HEK293 (cell line): ENCODE measurements around the gene INPP5A.
A peak's percentile ranks its signal among the peaks of the same experiment; 100 is the strongest.

Experiments used
- CTCF ChIA-PET: fragments of 350-600 bp; formaldehyde crosslinking; extraction: SDS; loops from one replicate; lab custom pipeline; 2021; ENCODE audit warnings: antibody characterized with exemption; lab: Yijun Ruan, JAX
- POLR2A ChIA-PET: fragments of 300-600 bp; formaldehyde crosslinking; extraction: SDS; loops from one replicate; lab custom pipeline; 2020; ENCODE audit warnings: antibody characterized with exemption, inconsistent platforms; lab: Yijun Ruan, JAX
- H3K27ac ChIP-seq: fragments of 200-500 bp; sonication (Bioruptor generic); 2 replicates; pipeline ENCODE4 v1.5.1; 2014; ENCODE audit warnings: low read depth, low read length, control low read depth, inconsistent platforms; ENCODE audit errors: extremely low read depth
- H3K36me3 ChIP-seq, 2 experiments: fragments of 200-500 bp in 1 of 2; sonication (Bioruptor generic) in 1 of 2; 1 replicate in 1 of 2; 2 replicates in 1 of 2; pipeline ENCODE4 v1.5.1; 2014 to 2017; ENCODE audit warnings: inconsistent platforms in 2 of 2, low read length in 2 of 2; ENCODE audit not compliant: control insufficient read depth in 2 of 2, insufficient read depth in 1 of 2
- H3K4me1 ChIP-seq: fragments of 200-500 bp; sonication (Bioruptor generic); 2 replicates; pipeline ENCODE4 v1.5.1; 2014; ENCODE audit warnings: mild to moderate bottlenecking, low read length, inconsistent platforms; ENCODE audit not compliant: control insufficient read depth, insufficient read depth
- H3K4me3 ChIP-seq: 2 replicates; pipeline ENCODE4 v1.5.1; 2011; ENCODE audit warnings: low read depth, mild to moderate bottlenecking, control low read depth, low read length, moderate library complexity
- H3K9me3 ChIP-seq: fragments of 200-500 bp; sonication (Bioruptor generic); 2 replicates; pipeline ENCODE4 v1.5.1; 2014; ENCODE audit warnings: low read depth, low read length, inconsistent platforms; ENCODE audit not compliant: control insufficient read depth, insufficient read depth
- EGR2 ChIP-seq: fragments of 450-650 bp; formaldehyde crosslinking; IDR thresholded peaks from 2 replicates; pipeline ENCODE4 v1.5.1; 2016; ENCODE audit warnings: low read depth, missing biosample characterization, missing genetic modification characterization
- GFI1B ChIP-seq: fragments of 450-650 bp; formaldehyde crosslinking; IDR thresholded peaks from 2 replicates; pipeline ENCODE4 v1.5.1; 2016; ENCODE audit warnings: missing biosample characterization, missing genetic modification characterization
- GLI4 ChIP-seq: fragments of 450-650 bp; formaldehyde crosslinking; IDR thresholded peaks from 2 replicates; pipeline ENCODE4 v1.5.1; 2016; ENCODE audit warnings: missing biosample characterization, missing genetic modification characterization
- HIC1 ChIP-seq: fragments of 450-650 bp; formaldehyde crosslinking; IDR thresholded peaks from 2 replicates; pipeline ENCODE4 v1.5.1; 2016; ENCODE audit warnings: missing biosample characterization, missing genetic modification characterization
- HOXC10 ChIP-seq: sonication (generic); formaldehyde crosslinking; IDR thresholded peaks from 2 replicates; pipeline ENCODE4 v1.8.1; 2023; ENCODE audit warnings: mild to moderate bottlenecking, missing genetic modification reagents
- IKZF3 ChIP-seq: fragments of 450-650 bp; IDR thresholded peaks from 2 replicates; pipeline ENCODE4 v1.5.0; 2018; ENCODE audit warnings: missing biosample characterization, mild to moderate bottlenecking, missing genetic modification characterization, moderate library complexity
- KLF1 ChIP-seq: fragments of 450-650 bp; formaldehyde crosslinking; IDR thresholded peaks from 2 replicates; pipeline ENCODE4 v1.5.1; 2016; ENCODE audit warnings: missing biosample characterization, missing genetic modification characterization
- OVOL3 ChIP-seq: fragments of 450-650 bp; formaldehyde crosslinking; IDR thresholded peaks from 2 replicates; pipeline ENCODE4 v1.5.1; 2016; ENCODE audit warnings: missing biosample characterization, missing genetic modification characterization
- SCRT1 ChIP-seq: fragments of 450-650 bp; formaldehyde crosslinking; IDR thresholded peaks from 2 replicates; pipeline ENCODE4 v1.5.1; 2016; ENCODE audit warnings: missing biosample characterization, missing genetic modification characterization, borderline replicate concordance
- SP2 ChIP-seq: fragments of 450-650 bp; formaldehyde crosslinking; IDR thresholded peaks from 2 replicates; pipeline ENCODE4 v1.5.1; 2016; ENCODE audit warnings: missing biosample characterization, missing genetic modification characterization
- SP3 ChIP-seq: fragments of 450-650 bp; formaldehyde crosslinking; IDR thresholded peaks from 2 replicates; pipeline ENCODE4 v1.5.1; 2016; ENCODE audit warnings: missing biosample characterization, missing genetic modification characterization
- TSHZ1 ChIP-seq: fragments of 450-650 bp; formaldehyde crosslinking; IDR thresholded peaks from 2 replicates; pipeline ENCODE4 v1.5.1; 2016; ENCODE audit warnings: missing biosample characterization, missing genetic modification characterization, borderline replicate concordance
- ZBTB17 ChIP-seq: fragments of 450-650 bp; formaldehyde crosslinking; IDR thresholded peaks from 2 replicates; pipeline ENCODE4 v1.5.1; 2016; ENCODE audit warnings: missing biosample characterization, missing genetic modification characterization
- ZBTB8A ChIP-seq: fragments of 450-650 bp; formaldehyde crosslinking; IDR thresholded peaks from 2 replicates; pipeline ENCODE4 v1.5.1; 2016; ENCODE audit warnings: missing biosample characterization, missing genetic modification characterization
- ZNF112 ChIP-seq: fragments of 450-650 bp; formaldehyde crosslinking; IDR thresholded peaks from 2 replicates; pipeline ENCODE4 v1.5.0; 2017; ENCODE audit warnings: missing biosample characterization, missing genetic modification characterization
- ZNF157 ChIP-seq: fragments of 450-650 bp; formaldehyde crosslinking; IDR thresholded peaks from 2 replicates; pipeline ENCODE4 v1.5.1; 2016; ENCODE audit warnings: missing biosample characterization, missing genetic modification characterization
- ZNF18 ChIP-seq: fragments of 450-650 bp; formaldehyde crosslinking; IDR thresholded peaks from 2 replicates; pipeline ENCODE4 v1.5.1; 2016; ENCODE audit warnings: missing biosample characterization, missing genetic modification characterization
- ZNF19 ChIP-seq: fragments of 450-650 bp; formaldehyde crosslinking; IDR thresholded peaks from 2 replicates; pipeline ENCODE4; 2016; ENCODE audit warnings: missing biosample characterization, missing genetic modification characterization, low read depth
- ZNF2 ChIP-seq: fragments of 450-650 bp; formaldehyde crosslinking; IDR thresholded peaks from 2 replicates; pipeline ENCODE4 v1.5.1; 2016; ENCODE audit warnings: missing biosample characterization, missing genetic modification characterization
- ZNF223 ChIP-seq: fragments of 450-650 bp; formaldehyde crosslinking; IDR thresholded peaks from 2 replicates; pipeline ENCODE4 v1.5.1; 2016; ENCODE audit warnings: missing biosample characterization, missing genetic modification characterization
- ZNF311 ChIP-seq: fragments of 450-650 bp; formaldehyde crosslinking; IDR thresholded peaks from 2 replicates; pipeline ENCODE4 v1.5.1; 2017; ENCODE audit warnings: missing biosample characterization, missing genetic modification characterization, borderline replicate concordance
- ZNF341 ChIP-seq: fragments of 450-650 bp; formaldehyde crosslinking; IDR thresholded peaks from 2 replicates; pipeline ENCODE4; 2016; ENCODE audit warnings: low read depth, missing biosample characterization, missing genetic modification characterization
- ZNF362 ChIP-seq: fragments of 450-650 bp; formaldehyde crosslinking; IDR thresholded peaks from 2 replicates; pipeline ENCODE4 v1.5.1; 2016; ENCODE audit warnings: missing biosample characterization, missing genetic modification characterization
- ZNF514 ChIP-seq: fragments of 450-650 bp; formaldehyde crosslinking; IDR thresholded peaks from 2 replicates; pipeline ENCODE4 v1.5.1; 2016; ENCODE audit warnings: missing biosample characterization, missing genetic modification characterization
- ZNF549 ChIP-seq: fragments of 450-650 bp; IDR thresholded peaks from 2 replicates; pipeline ENCODE4 v1.5.1; 2018; ENCODE audit warnings: missing biosample characterization, missing genetic modification characterization, mild to moderate bottlenecking, inconsistent platforms, moderate library complexity
- ZNF596 ChIP-seq: fragments of 450-650 bp; IDR thresholded peaks from 2 replicates; pipeline ENCODE4 v1.5.0; 2018; ENCODE audit warnings: missing biosample characterization, mild to moderate bottlenecking, missing genetic modification characterization, moderate library complexity
- ZNF600 ChIP-seq: fragments of 450-650 bp; formaldehyde crosslinking; IDR thresholded peaks from 2 replicates; pipeline ENCODE4 v1.5.1; 2016; ENCODE audit warnings: missing biosample characterization, missing genetic modification characterization
- ZNF843 ChIP-seq: fragments of 450-650 bp; formaldehyde crosslinking; IDR thresholded peaks from 2 replicates; pipeline ENCODE4 v1.5.1; 2016; ENCODE audit warnings: missing biosample characterization, missing genetic modification characterization

Gene INPP5A

GRCh38 chr10:132516771-132517725 lies 20.5 kb upstream of the INPP5A start (continued):
- TF ChIP-seq GLI4 (tag by site-specific recombination) (no peak), EGR2 (tag by site-specific recombination) (peak; percentile 79), ZBTB17 (peak; percentile 34; the same call in 1 of the 2 replicates), ZNF311 (no peak), OVOL3 (tag by site-specific recombination) (0 out of 2 replicates have a peak, but pooled peaks have one; percentile 8), ZNF600 (tag by site-specific recombination) (peak; percentile 65; the same call in 1 of the 2 replicates)

- H3K27ac ChIP-seq: peak overlapping the region; percentile 42; the same call in 1 of the 2 replicates
- no peaks in the 10 kb centered on the region; a peak in 1 of 3 replicates for H3K36me3 ChIP-seq
- ChIA-PET CTCF (interaction anchor here (1.0 kb wide), 1 partner anchor 8 kb away, joined by 3 read pairs; no protein-coding TSS in a partner anchor), POLR2A (interaction anchor here (1.3 to 3.1 kb wide), 3 partner anchors 14 to 21 kb away, joined by 4 to 19 read pairs (median 7); no protein-coding TSS in a partner anchor)
- H3K4me1 ChIP-seq: peaks cover 12% of the 10 kb centered on the region
- no peaks in the 10 kb centered on the region for H3K9me3 ChIP-seq
- no peak overlapping the region for H3K4me3 ChIP-seq
- no peak for TF ChIP-seq ZNF2 (tag by site-specific recombination)
- no peak for TF ChIP-seq ZNF341 (tag by site-specific recombination)
- no peak for TF ChIP-seq ZNF549
- TF ChIP-seq HIC1 (tag by site-specific recombination): no peak
- TF ChIP-seq ZNF843: no peak
- TF ChIP-seq ZNF514 (tag by site-specific recombination): no peak
- TF ChIP-seq ZNF157 (tag by site-specific recombination): no peak
- TF ChIP-seq ZNF112 (tag by site-specific recombination): no peak
- TF ChIP-seq ZNF596: no peak
- TF ChIP-seq SP2 (tag by site-specific recombination): peak; percentile 37
- TF ChIP-seq IKZF3: no peak
- peak; percentile 9; the same call in 1 of the 2 replicates for TF ChIP-seq KLF1 (tag by site-specific recombination)
- no peak for TF ChIP-seq ZNF362 (tag by site-specific recombination)
- TF ChIP-seq SP3 (tag by site-specific recombination): 0 out of 2 replicates have a peak, but pooled peaks have one; percentile 35
- TF ChIP-seq HOXC10 (CRISPR knock-in tag): no peak
- TF ChIP-seq ZBTB8A (tag by site-specific recombination): no peak
- TF ChIP-seq ZNF18: no peak
- TF ChIP-seq SCRT1: no peak
- TF ChIP-seq TSHZ1 (tag by site-specific recombination): no peak
- TF ChIP-seq GFI1B (tag by site-specific recombination): no peak
- TF ChIP-seq ZNF19 (tag by site-specific recombination): no peak
- TF ChIP-seq ZNF223 (tag by site-specific recombination): no peak
These were observed 19.6 kb upstream of the INPP5A start for GRCh38 chr10:132517951-132518521.
